A673 (cell line): Measurements from ENCODE around the gene OR14A2. TPM values are rescaled to one million over a fixed set of nuclear protein-coding genes. Genes with fewer than 3 reads are reported as not detected.
"Not testable (repeated sequence)": the region's sequence is repeated elsewhere in the genome, so short reads cannot be mapped to it uniquely, and the experiment has no call there.

Source experiments
- BruUV-seq: library from RNA; stranded (reverse); fragments of 400-500 nt; replicated peaks from 2 replicates; lab custom pipeline; 2021; lab: Mats Ljungman, UMichigan
- CTCF ChIA-PET: fragments of 300-600 bp; sonication (Branson Sonifier 250); formaldehyde crosslinking; loops from one replicate; lab custom pipeline; 2022; ENCODE audit warnings: antibody characterized with exemption; lab: Charles Lee
- POLR2A ChIA-PET: fragments of 300-600 bp; sonication (Branson Sonifier 250); formaldehyde crosslinking; loops from one replicate; lab custom pipeline; 2022; ENCODE audit warnings: antibody characterized with exemption; ENCODE audit not compliant: low non-redundant PET; lab: Charles Lee
- DNase-seq: peaks from one replicate; pipeline ENCODE4 v3.0.0-alpha.2; 2015; ENCODE audit warnings: low spot score
- H3K27ac ChIP-seq: fragments of 200-600 bp; sonication (generic); 2 replicates; pipeline ENCODE4 v1.5.1; 2016; ENCODE audit warnings: mixed run types, low read depth, mild to moderate bottlenecking, mixed read lengths, antibody characterized with exemption, low read length; ENCODE audit not compliant: poor library complexity, severe bottlenecking
- H3K27me3 ChIP-seq: fragments of 200-600 bp; sonication (generic); replicated peaks from 2 replicates; pipeline ENCODE4 v1.6.1; 2017; ENCODE audit warnings: mixed run types, low read depth, mild to moderate bottlenecking, mixed read lengths, antibody characterized with exemption, low read length; ENCODE audit not compliant: insufficient read depth, poor library complexity
- H3K36me3 ChIP-seq: fragments of 200-600 bp; sonication (generic); 2 replicates; pipeline ENCODE4 v1.6.1; 2016; ENCODE audit warnings: mixed run types, mild to moderate bottlenecking, mixed read lengths, antibody characterized with exemption, low read length; ENCODE audit not compliant: insufficient read depth, poor library complexity, severe bottlenecking
- H3K4me1 ChIP-seq: fragments of 200-600 bp; sonication (generic); 2 replicates; pipeline ENCODE4 v1.6.1; 2017; ENCODE audit warnings: mixed run types, mild to moderate bottlenecking, mixed read lengths, antibody characterized with exemption, low read length; ENCODE audit not compliant: insufficient read depth, poor library complexity, severe bottlenecking
- H3K4me3 ChIP-seq: fragments of 200-600 bp; sonication (generic); 2 replicates; pipeline ENCODE4 v1.5.1; 2016; ENCODE audit warnings: low read depth, mixed run types, mild to moderate bottlenecking, mixed read lengths, low read length; ENCODE audit not compliant: poor library complexity, severe bottlenecking
- H3K9me3 ChIP-seq: fragments of 200-600 bp; sonication (generic); 2 replicates; pipeline ENCODE4 v1.6.1; 2016; ENCODE audit warnings: mixed run types, low read depth, mild to moderate bottlenecking, mixed read lengths, antibody characterized with exemption, low read length; ENCODE audit not compliant: poor library complexity, severe bottlenecking
- CTCF ChIP-seq: fragments of 300-800, 200-600 bp; sonication (generic); conservative IDR thresholded peaks from 2 replicates; pipeline ENCODE4 v1.5.1; 2017; ENCODE audit warnings: low read depth, mild to moderate bottlenecking, antibody characterized with exemption, low read length, moderate library complexity, mixed read lengths
- EZH2 ChIP-seq: fragments of 200-600 bp; sonication (generic); IDR thresholded peaks from 2 replicates; pipeline ENCODE4 v1.6.1; 2017; ENCODE audit warnings: borderline replicate concordance, low read depth, mild to moderate bottlenecking, mixed read lengths, antibody characterized with exemption, low read length; ENCODE audit not compliant: poor library complexity, severe bottlenecking
- intact Hi-C: fragments of 100-400 bp; cut with micrococcal nuclease; formaldehyde crosslinking; loops from one replicate; pipeline ENCODE4 v1.10.0; 2022; ENCODE audit not compliant: unreplicated experiment
- total RNA-seq: library from RNA; stranded (reverse); gene quantifications from 2 replicates; pipeline ENCODE4 v1.2.3, GENCODE V29; 2021

Gene OR14A2
- total RNA-seq, 1 experiment from 2014 or later: not detected

GRCh38 chr1:247760456-247760855, 12.5 kb upstream of the OR14A2 start, which contains the start of gene OR1C1:
Gene OR1C1 (minus strand): TSS chr1:247760556. CDS start chr1:247758406, 2,150 bp downstream.
- H3K36me3 ChIP-seq: no peaks in the 10 kb centered on the region
- DNase-seq: no peak
- intact Hi-C loops: no loop called here
- no peaks in the 10 kb centered on the region for H3K4me1 ChIP-seq
- CTCF ChIA-PET: no interaction called here
- POLR2A ChIA-PET: no interaction called here
- no peaks in the 10 kb centered on the region for H3K9me3 ChIP-seq
- H3K4me3 ChIP-seq: no peak within 1 kb of the TSS
- no peaks in the 10 kb centered on the region for H3K27me3 ChIP-seq
- no TSS peak for BruUV-seq
- TF ChIP-seq CTCF (no peak), EZH2 (no peak)
- no peak within 1 kb of the TSS for H3K27ac ChIP-seq

GRCh38 chr1:247754311-247754710, 6.4 kb upstream of the OR14A2 start:
- H3K27ac ChIP-seq, intact Hi-C loops, CTCF ChIA-PET, DNase-seq, BruUV-seq, H3K27me3 ChIP-seq, H3K4me3 ChIP-seq, POLR2A ChIA-PET, H3K9me3 ChIP-seq, H3K36me3 ChIP-seq, H3K4me1 ChIP-seq: not testable (repeated sequence)

GRCh38 chr1:247749870-247750269, 1.9 kb upstream of the OR14A2 start:
- intact Hi-C loops: no loop called here

More at GRCh38 chr1:247749870-247750269, 1.9 kb upstream of the OR14A2 start:
- no peaks in the 10 kb centered on the region for H3K27me3 ChIP-seq
- no peak overlapping the region for H3K27ac ChIP-seq
- no peaks in the 10 kb centered on the region for H3K36me3 ChIP-seq
- H3K4me3 ChIP-seq: no peak overlapping the region
- DNase-seq: no peak
- TF ChIP-seq EZH2 (no peak), CTCF (no peak)
- ChIA-PET POLR2A (no interaction called here), CTCF (no interaction called here)
- peaks cover 17% of the 10 kb centered on the region for H3K9me3 ChIP-seq
- no TSS peak for BruUV-seq
- no peaks in the 10 kb centered on the region for H3K4me1 ChIP-seq
